ENCODE data around the gene FAM90A26. TPM values are rescaled to one million over a fixed set of nuclear protein-coding genes. Genes with fewer than 3 reads are reported as not detected.
"Not testable (repeated sequence)": the region's sequence is repeated elsewhere in the genome, so short reads cannot be mapped to it uniquely, and the experiment has no call there.

The FAM90A26 gene
- total RNA-seq: not detected

- CTCF ChIA-PET; H3K4me3 Mint-ChIP-seq; H3K4me1 Mint-ChIP-seq (ENCODE audit: low read depth); intact Hi-C loops (cut with micrococcal nuclease); H3K9me3 Mint-ChIP-seq; H3K27ac Mint-ChIP-seq; H3K36me3 Mint-ChIP-seq (ENCODE audit: low read depth); H3K27me3 Mint-ChIP-seq (ENCODE audit: low read depth); DNase-seq: not testable (repeated sequence)
Observed at GRCh38 chr4:9169791-9170459, at the start of gene FAM90A26. FAM90A26 (plus strand) TSS chr4:9170409; CDS start chr4:9173173, 2,764 bp downstream.

GRCh38 chr4:9122711-9123110, 47.5 kb upstream of the FAM90A26 start:
- intact Hi-C loops (cut with micrococcal nuclease): loop anchor here (1.0 kb wide), 1 partner anchor 161 kb away; no protein-coding TSS in a partner anchor
- H3K36me3 Mint-ChIP-seq (ENCODE audit: low read depth); H3K27ac Mint-ChIP-seq; H3K9me3 Mint-ChIP-seq; H3K27me3 Mint-ChIP-seq (ENCODE audit: low read depth); DNase-seq; CTCF ChIA-PET; H3K4me3 Mint-ChIP-seq; H3K4me1 Mint-ChIP-seq (ENCODE audit: low read depth): not testable (repeated sequence)

- intact Hi-C loops (cut with micrococcal nuclease): loop anchor here (1.0 kb wide), 1 partner anchor 162 kb away; no protein-coding TSS in a partner anchor
- H3K9me3 Mint-ChIP-seq; CTCF ChIA-PET; H3K36me3 Mint-ChIP-seq (ENCODE audit: low read depth); H3K27me3 Mint-ChIP-seq (ENCODE audit: low read depth); H3K4me1 Mint-ChIP-seq (ENCODE audit: low read depth); H3K27ac Mint-ChIP-seq; H3K4me3 Mint-ChIP-seq: not testable (repeated sequence)
- peak; percentile 42 for DNase-seq
Observed at GRCh38 chr4:9123572-9124007, 46.6 kb upstream of the FAM90A26 start.

- not testable (repeated sequence) for H3K36me3 Mint-ChIP-seq (ENCODE audit: low read depth); H3K4me1 Mint-ChIP-seq (ENCODE audit: low read depth); H3K27me3 Mint-ChIP-seq (ENCODE audit: low read depth); H3K9me3 Mint-ChIP-seq; DNase-seq; H3K27ac Mint-ChIP-seq; H3K4me3 Mint-ChIP-seq
- CTCF ChIA-PET: interaction anchor here (0.7 kb wide), 1 partner anchor 14 kb away, joined by 3 read pairs; no protein-coding TSS in a partner anchor
- intact Hi-C loops (cut with micrococcal nuclease): loop anchor here (1.0 kb wide), 1 partner anchor 23 kb away; no protein-coding TSS in a partner anchor
Observed at GRCh38 chr4:9125601-9126161, 44.5 kb upstream of the FAM90A26 start.

- CTCF ChIA-PET, H3K27ac Mint-ChIP-seq: not testable (repeated sequence)
Observed at GRCh38 chr4:9131420-9131819, 38.8 kb upstream of the FAM90A26 start.

GRCh38 chr4:9132849-9133248, 37.4 kb upstream of the FAM90A26 start:
- DNase-seq; H3K4me3 Mint-ChIP-seq; H3K9me3 Mint-ChIP-seq; H3K36me3 Mint-ChIP-seq (ENCODE audit: low read depth); CTCF ChIA-PET; intact Hi-C loops (cut with micrococcal nuclease); H3K27ac Mint-ChIP-seq; H3K27me3 Mint-ChIP-seq (ENCODE audit: low read depth); H3K4me1 Mint-ChIP-seq (ENCODE audit: low read depth): not testable (repeated sequence)

More at GRCh38 chr4:9131420-9131819, 38.8 kb upstream of the FAM90A26 start:
- DNase-seq; H3K9me3 Mint-ChIP-seq; H3K27me3 Mint-ChIP-seq (ENCODE audit: low read depth); H3K36me3 Mint-ChIP-seq (ENCODE audit: low read depth); intact Hi-C loops (cut with micrococcal nuclease); H3K4me3 Mint-ChIP-seq; H3K4me1 Mint-ChIP-seq (ENCODE audit: low read depth): not testable (repeated sequence)

GRCh38 chr4:9134011-9134410, 36.2 kb upstream of the FAM90A26 start:
- intact Hi-C loops (cut with micrococcal nuclease); CTCF ChIA-PET; H3K9me3 Mint-ChIP-seq; H3K4me3 Mint-ChIP-seq; H3K36me3 Mint-ChIP-seq (ENCODE audit: low read depth); H3K27me3 Mint-ChIP-seq (ENCODE audit: low read depth); H3K4me1 Mint-ChIP-seq (ENCODE audit: low read depth); H3K27ac Mint-ChIP-seq; DNase-seq: not testable (repeated sequence)

- H3K4me1 Mint-ChIP-seq (ENCODE audit: low read depth); H3K36me3 Mint-ChIP-seq (ENCODE audit: low read depth); H3K4me3 Mint-ChIP-seq; H3K9me3 Mint-ChIP-seq; DNase-seq; H3K27me3 Mint-ChIP-seq (ENCODE audit: low read depth); H3K27ac Mint-ChIP-seq; intact Hi-C loops (cut with micrococcal nuclease); CTCF ChIA-PET: not testable (repeated sequence)
Observed at GRCh38 chr4:9134556-9134955, 35.7 kb upstream of the FAM90A26 start.

GRCh38 chr4:9141050-9141449, 29.2 kb upstream of the FAM90A26 start:
- H3K4me1 Mint-ChIP-seq (ENCODE audit: low read depth); H3K27me3 Mint-ChIP-seq (ENCODE audit: low read depth); H3K4me3 Mint-ChIP-seq; H3K36me3 Mint-ChIP-seq (ENCODE audit: low read depth); H3K9me3 Mint-ChIP-seq; CTCF ChIA-PET; H3K27ac Mint-ChIP-seq; intact Hi-C loops (cut with micrococcal nuclease); DNase-seq: not testable (repeated sequence)

- H3K9me3 Mint-ChIP-seq; DNase-seq; H3K27ac Mint-ChIP-seq; H3K4me1 Mint-ChIP-seq (ENCODE audit: low read depth); H3K27me3 Mint-ChIP-seq (ENCODE audit: low read depth); intact Hi-C loops (cut with micrococcal nuclease); CTCF ChIA-PET; H3K4me3 Mint-ChIP-seq; H3K36me3 Mint-ChIP-seq (ENCODE audit: low read depth): not testable (repeated sequence)
Observed at GRCh38 chr4:9142786-9143185, 27.4 kb upstream of the FAM90A26 start.

GRCh38 chr4:9143421-9144080, 26.7 kb upstream of the FAM90A26 start:
- H3K36me3 Mint-ChIP-seq (ENCODE audit: low read depth): peaks cover 3% of the 10 kb centered on the region
- no peaks in the 10 kb centered on the region for H3K27me3 Mint-ChIP-seq (ENCODE audit: low read depth)
- H3K4me3 Mint-ChIP-seq: no peak overlapping the region
- intact Hi-C loops (cut with micrococcal nuclease): no loop called here
- no peak for DNase-seq
- CTCF ChIA-PET: no interaction called here
- H3K27ac Mint-ChIP-seq: no peak overlapping the region
- H3K9me3 Mint-ChIP-seq: no peaks in the 10 kb centered on the region
- H3K4me1 Mint-ChIP-seq (ENCODE audit: low read depth): no peaks in the 10 kb centered on the region

- no peak overlapping the region for H3K4me3 Mint-ChIP-seq
- peaks cover 2% of the 10 kb centered on the region for H3K4me1 Mint-ChIP-seq (ENCODE audit: low read depth)
- H3K27me3 Mint-ChIP-seq (ENCODE audit: low read depth): no peaks in the 10 kb centered on the region
- no peaks in the 10 kb centered on the region for H3K36me3 Mint-ChIP-seq (ENCODE audit: low read depth)
- intact Hi-C loops (cut with micrococcal nuclease): no loop called here
- H3K9me3 Mint-ChIP-seq: no peaks in the 10 kb centered on the region
- CTCF ChIA-PET: no interaction called here
- no peak overlapping the region for H3K27ac Mint-ChIP-seq
- DNase-seq: no peak
Observed at GRCh38 chr4:9146967-9147366, 23.2 kb upstream of the FAM90A26 start.

GRCh38 chr4:9147368-9147767, 22.8 kb upstream of the FAM90A26 start:
- H3K9me3 Mint-ChIP-seq; H3K27ac Mint-ChIP-seq; H3K4me3 Mint-ChIP-seq; H3K4me1 Mint-ChIP-seq (ENCODE audit: low read depth); H3K36me3 Mint-ChIP-seq (ENCODE audit: low read depth); CTCF ChIA-PET; DNase-seq; intact Hi-C loops (cut with micrococcal nuclease); H3K27me3 Mint-ChIP-seq (ENCODE audit: low read depth): not testable (repeated sequence)
